Suprapubic skin (tissue), 4 donors: ENCODE data around the gene ZNFX1. TPM values are rescaled to one million over a fixed set of nuclear protein-coding genes. Genes with fewer than 3 reads are reported as not detected.
"Not testable (repeated sequence)": the region's sequence is repeated elsewhere in the genome, so short reads cannot be mapped to it uniquely, and the experiment has no call there.

Experiments used
- DNase-seq, 2 donors: peaks; one replicate each; pipeline ENCODE4 v3.0.0-alpha.2; 2019; ENCODE audit warnings: low spot score in 2 of 2
- H3K27ac ChIP-seq: fragments of 200-600 bp; sonication (generic); one replicate; pipeline ENCODE4 v1.5.1; 2019
- H3K27me3 ChIP-seq: fragments of 200-600 bp; sonication (generic); one replicate; pipeline ENCODE4 v1.5.1; 2019
- H3K36me3 ChIP-seq: fragments of 200-600 bp; sonication (generic); one replicate; pipeline ENCODE4 v1.5.1; 2019
- H3K4me1 ChIP-seq: fragments of 200-600 bp; sonication (generic); one replicate; pipeline ENCODE4 v1.5.1; 2019
- H3K4me3 ChIP-seq: fragments of 200-600 bp; sonication (generic); one replicate; pipeline ENCODE4 v1.5.1; 2019; ENCODE audit warnings: mild to moderate bottlenecking
- H3K9me3 ChIP-seq: fragments of 200-600 bp; sonication (generic); one replicate; pipeline ENCODE4 v1.5.1; 2019
- CTCF ChIP-seq, 2 donors: fragments of 200-600 bp in 1 of 2; fragments of 450-650 bp in 1 of 2; sonication (generic) in 1 of 2; IDR thresholded peaks; one replicate each; pipeline ENCODE4 v1.5.1; 2016 to 2019; ENCODE audit warnings: antibody characterized with exemption in 2 of 2, mild to moderate bottlenecking in 1 of 2, moderate library complexity in 1 of 2
- EP300 ChIP-seq: sonication (generic); formaldehyde crosslinking; IDR thresholded peaks from one replicate; pipeline ENCODE4 v1.6.1; 2017; ENCODE audit warnings: antibody characterized with exemption
- POLR2A ChIP-seq, 2 donors: fragments of 450-650 bp; IDR thresholded peaks; one replicate each; pipeline ENCODE4 v1.6.1; 2017; ENCODE audit warnings: antibody characterized with exemption in 2 of 2, mild to moderate bottlenecking in 2 of 2, moderate library complexity in 2 of 2
- POLR2AphosphoS5 ChIP-seq, 3 donors: sonication (generic); formaldehyde crosslinking; IDR thresholded peaks; one replicate each; pipeline ENCODE4 v1.6.1; 2017; ENCODE audit warnings: antibody characterized with exemption in 3 of 3
- WGBS: methylation state at CpG from one replicate; pipeline ENCODE4 v1.1.5; 2018; 5-methylcytosine and 5-hydroxymethylcytosine counted together
- total RNA-seq, 4 donors: library from RNA; depleted of rRNA; stranded (reverse); fragments of >200 nt; gene quantifications; one replicate each; pipeline ENCODE4 v1.1.0, GENCODE V29; 2016

Gene ZNFX1
- total RNA-seq, 4 donors from 2014 or later = 25.9 to 36.1 (median 33.2) TPM

- Histone ChIP-seq H3K9me3 (no peaks in the 10 kb centered on the region), H3K36me3 (no peaks in the 10 kb centered on the region), H3K27me3 (no peaks in the 10 kb centered on the region), H3K27ac (no peak overlapping the region), H3K4me3 (no peak overlapping the region), H3K4me1 (no peaks in the 10 kb centered on the region)
- no peak for DNase-seq
- WGBS = 90% methylated on average over 6 of the region's 6 CpGs
- TF ChIP-seq CTCF (IDR thresholded peaks at IDR 0.05) = no peak
- no peak for TF ChIP-seq POLR2A (IDR thresholded peaks at IDR 0.05)
- no peak for TF ChIP-seq EP300
- no peak for TF ChIP-seq POLR2AphosphoS5 (IDR thresholded peaks at IDR 0.05)
Measured at GRCh38 chr20:49207076-49207475, 70.8 kb downstream of the ZNFX1 start.

- peak in 1 of 2 donors; percentile 14 for DNase-seq
- Histone ChIP-seq H3K27ac (no peak overlapping the region), H3K4me1 (no peaks in the 10 kb centered on the region), H3K9me3 (no peaks in the 10 kb centered on the region), H3K4me3 (no peak overlapping the region), H3K27me3 (no peaks in the 10 kb centered on the region), H3K36me3 (no peaks in the 10 kb centered on the region)
- 52% methylated on average over 9 of the region's 9 CpGs for WGBS
- TF ChIP-seq POLR2A (IDR thresholded peaks at IDR 0.05) = no peak
- TF ChIP-seq POLR2AphosphoS5 (IDR thresholded peaks at IDR 0.05) = no peak
- no peak for TF ChIP-seq CTCF (IDR thresholded peaks at IDR 0.05)
- no peak for TF ChIP-seq EP300
Measured at GRCh38 chr20:49203746-49204145, 74.1 kb downstream of the ZNFX1 start.

GRCh38 chr20:49203011-49203410, 74.8 kb downstream of the ZNFX1 start:
- H3K9me3 ChIP-seq = no peaks in the 10 kb centered on the region
- no peaks in the 10 kb centered on the region for H3K36me3 ChIP-seq
- H3K4me3 ChIP-seq = no peak overlapping the region
- WGBS = 93% methylated on average over 7 of the region's 7 CpGs
- DNase-seq = peak in 1 of 2 donors; percentile 20
- no peaks in the 10 kb centered on the region for H3K4me1 ChIP-seq
- TF ChIP-seq POLR2AphosphoS5 (IDR thresholded peaks at IDR 0.05) (no peak), CTCF (IDR thresholded peaks at IDR 0.05) (no peak), POLR2A (IDR thresholded peaks at IDR 0.05) (no peak), EP300 (no peak)
- H3K27me3 ChIP-seq = no peaks in the 10 kb centered on the region
- H3K27ac ChIP-seq = no peak overlapping the region

GRCh38 chr20:49199729-49200293, 78.0 kb downstream of the ZNFX1 start:
- H3K27ac ChIP-seq = no peak overlapping the region
- WGBS = 94% methylated on average over 4 of the region's 4 CpGs
- no peaks in the 10 kb centered on the region for H3K4me1 ChIP-seq
- no peak for TF ChIP-seq POLR2AphosphoS5 (IDR thresholded peaks at IDR 0.05)
- TF ChIP-seq EP300 = no peak
- TF ChIP-seq POLR2A (IDR thresholded peaks at IDR 0.05) = no peak
- no peak for TF ChIP-seq CTCF (IDR thresholded peaks at IDR 0.05)
- H3K9me3 ChIP-seq = no peaks in the 10 kb centered on the region
- H3K4me3 ChIP-seq = no peak overlapping the region
- H3K27me3 ChIP-seq = no peaks in the 10 kb centered on the region
- no peak for DNase-seq
- no peaks in the 10 kb centered on the region for H3K36me3 ChIP-seq

DNA sequence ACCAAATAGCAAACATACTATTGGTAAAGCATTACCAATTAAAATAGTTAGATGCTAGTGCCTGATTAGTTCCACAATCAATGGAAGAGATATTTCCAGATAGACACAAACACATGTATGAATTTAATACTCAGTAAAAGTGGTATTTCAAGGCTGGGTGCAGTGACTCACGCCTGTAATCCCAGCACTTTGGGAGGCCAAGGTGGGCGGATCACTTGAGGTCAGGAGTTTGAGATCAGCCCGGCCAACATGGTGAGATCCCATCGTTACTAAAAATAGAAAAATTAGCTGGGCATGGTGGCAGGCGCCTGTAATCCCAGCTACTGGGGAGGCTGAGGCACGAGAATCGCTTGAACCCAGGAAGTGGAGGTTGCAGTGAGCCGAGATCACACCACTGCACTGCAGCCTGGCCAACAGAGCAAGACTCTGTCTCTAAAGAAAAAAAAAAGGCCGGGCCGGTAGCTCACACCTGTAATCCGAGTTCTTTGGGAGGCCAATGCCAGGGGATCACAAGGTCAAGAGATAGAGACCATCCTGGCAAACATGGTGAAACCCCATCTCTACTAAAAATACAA, 84.8 kb downstream of the ZNFX1 start:
- H3K27me3 ChIP-seq, H3K4me1 ChIP-seq, DNase-seq, H3K4me3 ChIP-seq, H3K36me3 ChIP-seq, H3K27ac ChIP-seq, H3K9me3 ChIP-seq: not testable (repeated sequence)
- 87% methylated on average over 11 of the region's 11 CpGs for WGBS

Other genes with a start within 250 kb of the ZNFX1 start
- 10 to 100 TPM; 38.4 to 47.0 (median 42.6) TPM for gene CSE1L, start 231.7 kb downstream of the ZNFX1 start, total RNA-seq
- gene STAU1, start 89.7 kb downstream of the ZNFX1 start, total RNA-seq = 10 to 100 TPM; 53.0 to 79.1 (median 69.9) TPM
- gene DDX27, start 58.6 kb downstream of the ZNFX1 start, total RNA-seq = 10 to 100 TPM; 29.3 to 49.5 (median 38.0) TPM
- 1 to 10 TPM in 3 of 4 donors, under 1 TPM in 1; 0.91 to 4.0 (median 2.3) TPM for gene KCNB1, start 204.6 kb upstream of the ZNFX1 start, total RNA-seq